ENCODE results near the gene PATJ. TPM values are rescaled to one million over a fixed set of nuclear protein-coding genes. Genes with fewer than 3 reads are reported as not detected.
"Not testable (repeated sequence)": the region's sequence is repeated elsewhere in the genome, so short reads cannot be mapped to it uniquely, and the experiment has no call there.

The PATJ gene
- total RNA-seq, 1 experiment from 2014 or later, result 28.7 TPM

GRCh38 chr1:62178372-62178771, 436.1 kb downstream of the PATJ start:
- POLR2A ChIA-PET (ENCODE audit: unreplicated experiment), result no interaction called here
- no peaks in the 10 kb centered on the region for H3K9me2 ChIP-seq (replicated peaks; ENCODE audit: low read length)

GRCh38 chr1:62180054-62180453, 437.8 kb downstream of the PATJ start:
- H3K9me2 ChIP-seq (replicated peaks; ENCODE audit: low read length); H3K9me3 ChIP-seq (ENCODE audit: low read length); H3K36me3 ChIP-seq (ENCODE audit: low read depth, low read length); H4K20me1 ChIP-seq (ENCODE audit: low read length); H3F3A ChIP-seq (ENCODE audit: low read length, unreplicated experiment); H3K27ac ChIP-seq (ENCODE audit: low read length); BruUV-seq (replicated peaks); intact Hi-C loops (cut with micrococcal nuclease); POLR2A ChIA-PET (ENCODE audit: unreplicated experiment); H3K9ac ChIP-seq (ENCODE audit: low read length); ATAC-seq; H3K4me1 ChIP-seq (ENCODE audit: insufficient read depth, low read length); H3K79me2 ChIP-seq (ENCODE audit: low read length); H3K27me3 ChIP-seq (ENCODE audit: low read length); H3K4me3 ChIP-seq (ENCODE audit: low read length); DNase-seq; CTCF ChIA-PET: not testable (repeated sequence)
- Histone ChIP-seq H2AFZ (ENCODE audit: low read length) (0 out of 2 replicates have a peak overlapping the region, but pooled peaks have one; percentile 32), H3K4me2 (ENCODE audit: low read length) (peak overlapping the region; percentile 53)

More at GRCh38 chr1:62178372-62178771, 436.1 kb downstream of the PATJ start:
- no peaks in the 10 kb centered on the region for H4K20me1 ChIP-seq (ENCODE audit: low read length)
- no peak overlapping the region for H3K27ac ChIP-seq (ENCODE audit: low read length)
- no peak for TF ChIP-seq CTCF (conservative IDR thresholded peaks at IDR 0.05; ENCODE audit: low read depth, low read length)
- no peak for TF ChIP-seq EZH2 (IDR thresholded peaks at IDR 0.05; ENCODE audit: low read length, unreplicated experiment)
- no peak for TF ChIP-seq EZH2phosphoT487 (IDR thresholded peaks at IDR 0.05; ENCODE audit: borderline replicate concordance, low read length)
- no peak overlapping the region for H3K4me3 ChIP-seq (ENCODE audit: low read length)
- CTCF ChIA-PET, result no interaction called here
- H3K27me3 ChIP-seq (ENCODE audit: low read length), result no peaks in the 10 kb centered on the region
- H3K9ac ChIP-seq (ENCODE audit: low read length), result no peak overlapping the region
- no peak for DNase-seq
- H2AFZ ChIP-seq (ENCODE audit: low read length), result no peak overlapping the region
- intact Hi-C loops (cut with micrococcal nuclease), result no loop called here
- no peaks in the 10 kb centered on the region for H3F3A ChIP-seq (ENCODE audit: low read length, unreplicated experiment)
- H3K36me3 ChIP-seq (ENCODE audit: low read depth, low read length), result no peaks in the 10 kb centered on the region
- peaks cover 10% of the 10 kb centered on the region; the same call in 1 of the 2 replicates for H3K4me1 ChIP-seq (ENCODE audit: insufficient read depth, low read length)
- no peaks in the 10 kb centered on the region for H3K9me3 ChIP-seq (ENCODE audit: low read length)
- no peak for ATAC-seq
- no peak overlapping the region for H3K4me2 ChIP-seq (ENCODE audit: low read length)
- BruUV-seq (replicated peaks), result no TSS peak
- H3K79me2 ChIP-seq (ENCODE audit: low read length), result no peaks in the 10 kb centered on the region

- BruUV-seq (replicated peaks), result no TSS peak
- no peaks in the 10 kb centered on the region for H3K79me2 ChIP-seq (ENCODE audit: low read length)
- H4K20me1 ChIP-seq (ENCODE audit: low read length), result no peaks in the 10 kb centered on the region
- ChIA-PET POLR2A (ENCODE audit: unreplicated experiment) (no interaction called here), CTCF (no interaction called here)
- peak overlapping the region; percentile 32; the same call in 1 of the 2 replicates for H2AFZ ChIP-seq (ENCODE audit: low read length)
- TF ChIP-seq CTCF (conservative IDR thresholded peaks at IDR 0.05; ENCODE audit: low read depth, low read length) (no peak), EZH2 (IDR thresholded peaks at IDR 0.05; ENCODE audit: low read length, unreplicated experiment) (no peak), EZH2phosphoT487 (IDR thresholded peaks at IDR 0.05; ENCODE audit: borderline replicate concordance, low read length) (no peak)
- H3F3A ChIP-seq (ENCODE audit: low read length, unreplicated experiment), result no peaks in the 10 kb centered on the region
- H3K27ac ChIP-seq (ENCODE audit: low read length), result no peak overlapping the region
- H3K4me2 ChIP-seq (ENCODE audit: low read length), result peak overlapping the region; percentile 53
- DNase-seq (peak; percentile 83), ATAC-seq (no peak; the same call in 1 of the 2 replicates)
- no peak overlapping the region for H3K9ac ChIP-seq (ENCODE audit: low read length)
- H3K4me1 ChIP-seq (ENCODE audit: insufficient read depth, low read length), result peaks cover 10% of the 10 kb centered on the region; the same call in 1 of the 2 replicates
- intact Hi-C loops (cut with micrococcal nuclease), result no loop called here
- H3K27me3 ChIP-seq (ENCODE audit: low read length), result no peaks in the 10 kb centered on the region
- no peaks in the 10 kb centered on the region for H3K9me3 ChIP-seq (ENCODE audit: low read length)
- H3K4me3 ChIP-seq (ENCODE audit: low read length), result no peak overlapping the region
- H3K9me2 ChIP-seq (replicated peaks; ENCODE audit: low read length), result no peaks in the 10 kb centered on the region
- H3K36me3 ChIP-seq (ENCODE audit: low read depth, low read length), result no peaks in the 10 kb centered on the region
These were observed 438.4 kb downstream of the PATJ start for GRCh38 chr1:62180639-62181038.
